LNCaP clone FGC (cell line): ENCODE measurements around the gene CATSPERB.

ENCODE experiments used
- DNase-seq: peaks from one replicate; pipeline ENCODE4 v3.0.0-alpha.2; 2011; ENCODE audit warnings: low read depth
- H3K4me3 ChIP-seq: 2 replicates; pipeline ENCODE4 v1.5.1; 2011; ENCODE audit warnings: mild to moderate bottlenecking, low read depth, low read length, control low read depth
- CTCF ChIP-seq: IDR thresholded peaks from 2 replicates; pipeline ENCODE4 v1.5.1; 2012; ENCODE audit warnings: mild to moderate bottlenecking; ENCODE audit not compliant: control insufficient read depth, insufficient read depth; ENCODE audit errors: extremely low read depth

The CATSPERB gene

DNA sequence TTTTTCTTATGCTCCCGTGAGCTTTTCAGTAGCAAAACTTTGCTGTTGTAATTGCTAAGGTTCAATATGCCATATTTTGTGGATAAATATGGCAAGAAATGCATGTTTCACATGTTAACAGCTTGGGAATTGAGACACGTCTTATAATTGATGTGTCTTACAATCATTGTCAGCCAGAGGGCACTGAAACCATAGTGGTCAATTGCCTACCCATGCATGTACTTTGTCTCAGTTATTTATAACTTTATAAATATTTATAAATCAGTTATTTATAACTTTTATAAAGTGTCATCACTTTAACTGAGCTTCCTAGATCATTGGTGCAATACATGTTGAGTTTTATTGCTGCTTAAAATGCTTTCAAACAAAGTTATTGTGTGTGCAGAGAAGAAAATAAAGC is 82.0 kb downstream of the CATSPERB start:
- H3K4me3 ChIP-seq: no peak overlapping the region
- peak; percentile 66 for TF ChIP-seq CTCF
- peak; percentile 45 for DNase-seq

- DNase-seq: no peak
- no peak overlapping the region for H3K4me3 ChIP-seq
- TF ChIP-seq CTCF: no peak
Measured at GRCh38 chr14:91647856-91648255, 84.0 kb downstream of the CATSPERB start.

DNA sequence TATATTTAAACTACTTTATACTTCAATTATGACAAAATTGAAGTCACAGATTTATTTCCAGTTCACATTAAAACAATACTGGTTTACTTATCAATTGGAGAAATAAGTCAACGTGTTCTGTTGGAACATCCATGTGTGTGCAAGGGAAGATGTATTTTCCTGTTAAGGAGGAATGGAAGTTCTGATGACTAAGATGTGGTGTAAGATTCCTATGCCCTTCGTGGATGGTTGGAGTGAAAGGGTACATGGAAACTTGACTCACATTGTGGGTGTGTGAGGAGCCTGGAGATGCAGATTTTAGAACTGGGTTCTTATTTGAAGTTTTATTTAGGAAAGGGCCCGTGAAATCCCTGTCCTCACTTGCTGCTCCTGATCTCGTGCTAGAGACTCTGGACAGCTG is 95.3 kb downstream of the CATSPERB start:
- no peak for DNase-seq
- TF ChIP-seq CTCF: no peak
- no peak overlapping the region for H3K4me3 ChIP-seq

DNA sequence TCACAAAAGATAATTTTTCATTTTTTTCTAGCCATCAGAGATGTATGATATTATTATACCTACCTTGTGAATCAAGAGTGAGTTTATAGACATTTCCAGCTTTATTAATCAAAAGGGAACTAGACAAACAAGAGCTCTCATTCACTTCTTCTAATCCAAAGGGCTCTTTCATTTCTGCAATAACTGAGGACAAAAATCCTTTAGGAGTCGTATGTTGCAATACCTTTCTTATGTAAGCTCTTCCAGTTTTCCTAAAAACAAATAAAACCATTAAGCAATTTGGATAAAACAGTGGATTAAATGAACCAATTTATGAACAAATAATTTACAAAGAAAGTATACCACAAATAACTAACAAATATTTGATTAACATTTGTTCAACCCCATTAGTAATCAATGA is 107.1 kb downstream of the CATSPERB start:
- no peak for TF ChIP-seq CTCF
- no peak overlapping the region for H3K4me3 ChIP-seq
- DNase-seq: no peak

DNA sequence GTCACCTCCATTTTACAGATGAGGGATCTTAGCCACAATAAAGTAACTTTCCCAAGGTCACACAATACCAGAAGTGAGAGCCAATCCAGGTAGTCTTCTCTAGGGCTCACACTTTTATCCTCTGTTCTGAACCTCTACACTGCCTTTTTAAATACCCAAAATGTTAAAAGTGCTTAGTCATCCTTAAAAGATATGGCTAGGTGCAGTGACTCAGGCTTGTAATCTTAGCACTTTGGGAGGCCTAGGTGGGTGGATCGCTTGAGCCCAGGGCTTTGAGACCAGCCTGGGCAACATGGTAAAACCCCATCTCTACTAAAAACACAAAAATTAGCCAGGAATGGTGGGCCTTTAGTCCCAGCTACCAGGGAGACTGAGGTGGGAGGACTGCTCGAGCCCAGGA is 117.7 kb downstream of the CATSPERB start:
- no peak for DNase-seq
- no peak overlapping the region for H3K4me3 ChIP-seq
- TF ChIP-seq CTCF: no peak

- TF ChIP-seq CTCF: no peak
- DNase-seq: no peak
Measured at GRCh38 chr14:91613459-91614112, 118.3 kb downstream of the CATSPERB start.

DNA sequence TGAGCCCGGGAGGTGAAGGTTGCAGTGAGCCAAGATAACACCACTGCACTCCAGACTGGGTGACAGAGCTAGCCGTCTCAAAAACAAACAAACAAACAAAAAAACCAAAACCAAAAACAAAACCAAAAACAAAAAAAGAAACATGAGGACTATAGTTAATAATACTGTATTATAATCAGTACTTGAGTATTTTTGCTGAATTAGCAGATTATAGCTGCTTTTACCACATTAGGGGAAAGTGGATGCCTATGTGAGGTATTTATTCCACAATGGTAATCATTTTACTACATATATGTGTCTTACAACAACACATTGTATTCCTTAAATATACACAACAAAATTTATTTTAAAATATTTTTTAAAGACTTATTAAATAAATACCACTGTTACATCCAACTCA is 120.4 kb downstream of the CATSPERB start:
- no peak overlapping the region for H3K4me3 ChIP-seq
- TF ChIP-seq CTCF: no peak
- DNase-seq: no peak

More at GRCh38 chr14:91613459-91614112, 118.3 kb downstream of the CATSPERB start:
- H3K4me3 ChIP-seq: no peak overlapping the region
